ENCODE results near the gene ZIC3. TPM values are rescaled to one million over a fixed set of nuclear protein-coding genes. Genes with fewer than 3 reads are reported as not detected.

Gene ZIC3
- total RNA-seq, 4 donors from 2014 or later, result not detected

Small RNA genes lying within 50 kb of the gene (small RNA-seq; reads per million reads assigned to genes)
- gene RN7SL325P, result not detected

Measured in thyroid gland (tissue), 4 donors.